ENCODE data around the gene PERM1. TPM values are rescaled to one million over a fixed set of nuclear protein-coding genes. Genes with fewer than 3 reads are reported as not detected.

The PERM1 gene
- total RNA-seq, 1 experiment from 2014 or later, result 0.39 TPM

DNA sequence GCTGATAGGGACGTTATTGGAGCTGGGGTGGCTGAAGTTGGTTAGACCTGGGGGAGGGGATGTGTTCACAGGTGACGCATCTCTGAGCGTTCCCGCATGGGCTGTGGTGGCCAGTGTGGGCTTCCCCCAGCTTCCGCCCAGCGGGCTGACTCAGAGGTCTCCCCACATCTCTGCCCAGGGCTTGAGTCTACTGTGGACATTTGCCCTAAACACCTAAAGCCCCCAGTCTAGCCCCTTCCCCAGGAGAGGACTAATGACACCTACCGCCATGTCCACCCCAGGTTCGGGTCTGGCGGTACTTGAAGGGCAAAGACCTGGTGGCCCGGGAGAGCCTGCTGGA, 40.0 kb upstream of the PERM1 start:
- BruUV-seq (replicated peaks), result no TSS peak
- Histone ChIP-seq H3K4me1 (ENCODE audit: control insufficient read depth in 1 of 2, insufficient read depth in 2 of 2, low read length in 2 of 2) (peaks cover 38 to 65% of the 10 kb centered on the region in 2 experiments), H4K20me1 (ENCODE audit: insufficient read depth) (no peaks in the 10 kb centered on the region), H3K36me3 (ENCODE audit: control insufficient read depth in 1 of 2, insufficient read depth in 2 of 2, low read length in 2 of 2) (peaks cover 0 to 15% of the 10 kb centered on the region in 2 experiments; a peak in 2 of 4 replicates), H3K9ac (ENCODE audit: low read length) (peak overlapping the region; percentile 90), H3K27ac (ENCODE audit: low read depth, low read length) (peak overlapping the region; percentile 87; the same call in 1 of the 2 replicates), H3K79me2 (ENCODE audit: insufficient read depth, low read length) (peaks cover 62% of the 10 kb centered on the region), H3K4me2 (ENCODE audit: low read length) (peak overlapping the region; percentile 98), H2AFZ (ENCODE audit: low read depth, low read length, poor library complexity, severe bottlenecking) (no peak overlapping the region), H3K9me3 (ENCODE audit: control insufficient read depth in 1 of 2, insufficient read depth in 1 of 2, low read depth in 1 of 2, low read length in 2 of 2) (no peaks in the 10 kb centered on the region), H3K4me3 (replicated peaks in 1 of 2; ENCODE audit: low read depth in 1 of 2, low read length in 2 of 2) (peak overlapping the region; percentile 73 to 79), H3K27me3 (ENCODE audit: insufficient read depth, low read length) (no peaks in the 10 kb centered on the region), H3K9me2 (ENCODE audit: insufficient read depth) (no peaks in the 10 kb centered on the region)
- no peak for DNase-seq (ENCODE audit: low read depth, low spot score)
- ATAC-seq, result no peak
- RAD21 ChIA-PET (ENCODE audit: low non-redundant PET in 1 of 2, low total read pairs in 2 of 2, uncharacterized antibody in 2 of 2, unreplicated experiment in 2 of 2), result no interaction called here
- CTCF ChIA-PET, result no interaction called here
- no peak for TF ChIP-seq YY1 (IDR thresholded peaks at IDR 0.05; ENCODE audit: extremely low read depth, insufficient replicate concordance, low read depth, low read length)
- TF ChIP-seq RAD21 (IDR thresholded peaks at IDR 0.05; ENCODE audit: low read depth), result no peak
- no peak for TF ChIP-seq ELF1 (IDR thresholded peaks at IDR 0.05; ENCODE audit: borderline replicate concordance, low read depth)
- no peak for TF ChIP-seq ZFX (IDR thresholded peaks at IDR 0.05)
- no peak for TF ChIP-seq SRF (IDR thresholded peaks at IDR 0.05; ENCODE audit: low read depth)
- TF ChIP-seq EZH2 (IDR thresholded peaks at IDR 0.05), result no peak
- TF ChIP-seq SIN3A (IDR thresholded peaks at IDR 0.05; ENCODE audit: low read depth), result no peak
- TF ChIP-seq, protein P1, sequence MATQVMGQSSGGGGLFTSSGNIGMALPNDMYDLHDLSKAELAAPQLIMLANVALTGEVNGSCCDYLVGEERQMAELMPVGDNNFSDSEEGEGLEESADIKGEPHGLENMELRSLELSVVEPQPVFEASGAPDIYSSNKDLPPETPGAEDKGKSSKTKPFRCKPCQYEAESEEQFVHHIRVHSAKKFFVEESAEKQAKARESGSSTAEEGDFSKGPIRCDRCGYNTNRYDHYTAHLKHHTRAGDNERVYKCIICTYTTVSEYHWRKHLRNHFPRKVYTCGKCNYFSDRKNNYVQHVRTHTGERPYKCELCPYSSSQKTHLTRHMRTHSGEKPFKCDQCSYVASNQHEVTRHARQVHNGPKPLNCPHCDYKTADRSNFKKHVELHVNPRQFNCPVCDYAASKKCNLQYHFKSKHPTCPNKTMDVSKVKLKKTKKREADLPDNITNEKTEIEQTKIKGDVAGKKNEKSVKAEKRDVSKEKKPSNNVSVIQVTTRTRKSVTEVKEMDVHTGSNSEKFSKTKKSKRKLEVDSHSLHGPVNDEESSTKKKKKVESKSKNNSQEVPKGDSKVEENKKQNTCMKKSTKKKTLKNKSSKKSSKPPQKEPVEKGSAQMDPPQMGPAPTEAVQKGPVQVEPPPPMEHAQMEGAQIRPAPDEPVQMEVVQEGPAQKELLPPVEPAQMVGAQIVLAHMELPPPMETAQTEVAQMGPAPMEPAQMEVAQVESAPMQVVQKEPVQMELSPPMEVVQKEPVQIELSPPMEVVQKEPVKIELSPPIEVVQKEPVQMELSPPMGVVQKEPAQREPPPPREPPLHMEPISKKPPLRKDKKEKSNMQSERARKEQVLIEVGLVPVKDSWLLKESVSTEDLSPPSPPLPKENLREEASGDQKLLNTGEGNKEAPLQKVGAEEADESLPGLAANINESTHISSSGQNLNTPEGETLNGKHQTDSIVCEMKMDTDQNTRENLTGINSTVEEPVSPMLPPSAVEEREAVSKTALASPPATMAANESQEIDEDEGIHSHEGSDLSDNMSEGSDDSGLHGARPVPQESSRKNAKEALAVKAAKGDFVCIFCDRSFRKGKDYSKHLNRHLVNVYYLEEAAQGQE (IDR thresholded peaks at IDR 0.05; ENCODE audit: low read depth), result no peak
- no peak for TF ChIP-seq CEBPB (IDR thresholded peaks at IDR 0.05; ENCODE audit: low read depth)
- TF ChIP-seq, protein P2, sequence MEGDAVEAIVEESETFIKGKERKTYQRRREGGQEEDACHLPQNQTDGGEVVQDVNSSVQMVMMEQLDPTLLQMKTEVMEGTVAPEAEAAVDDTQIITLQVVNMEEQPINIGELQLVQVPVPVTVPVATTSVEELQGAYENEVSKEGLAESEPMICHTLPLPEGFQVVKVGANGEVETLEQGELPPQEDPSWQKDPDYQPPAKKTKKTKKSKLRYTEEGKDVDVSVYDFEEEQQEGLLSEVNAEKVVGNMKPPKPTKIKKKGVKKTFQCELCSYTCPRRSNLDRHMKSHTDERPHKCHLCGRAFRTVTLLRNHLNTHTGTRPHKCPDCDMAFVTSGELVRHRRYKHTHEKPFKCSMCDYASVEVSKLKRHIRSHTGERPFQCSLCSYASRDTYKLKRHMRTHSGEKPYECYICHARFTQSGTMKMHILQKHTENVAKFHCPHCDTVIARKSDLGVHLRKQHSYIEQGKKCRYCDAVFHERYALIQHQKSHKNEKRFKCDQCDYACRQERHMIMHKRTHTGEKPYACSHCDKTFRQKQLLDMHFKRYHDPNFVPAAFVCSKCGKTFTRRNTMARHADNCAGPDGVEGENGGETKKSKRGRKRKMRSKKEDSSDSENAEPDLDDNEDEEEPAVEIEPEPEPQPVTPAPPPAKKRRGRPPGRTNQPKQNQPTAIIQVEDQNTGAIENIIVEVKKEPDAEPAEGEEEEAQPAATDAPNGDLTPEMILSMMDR (IDR thresholded peaks at IDR 0.05 in 2 of 3, conservative IDR thresholded peaks at IDR 0.05 in 1 of 3; ENCODE audit: borderline replicate concordance in 1 of 3, insufficient read depth in 1 of 3, low read depth in 2 of 3, low read length in 2 of 3), result no peak
- TF ChIP-seq, protein P3, sequence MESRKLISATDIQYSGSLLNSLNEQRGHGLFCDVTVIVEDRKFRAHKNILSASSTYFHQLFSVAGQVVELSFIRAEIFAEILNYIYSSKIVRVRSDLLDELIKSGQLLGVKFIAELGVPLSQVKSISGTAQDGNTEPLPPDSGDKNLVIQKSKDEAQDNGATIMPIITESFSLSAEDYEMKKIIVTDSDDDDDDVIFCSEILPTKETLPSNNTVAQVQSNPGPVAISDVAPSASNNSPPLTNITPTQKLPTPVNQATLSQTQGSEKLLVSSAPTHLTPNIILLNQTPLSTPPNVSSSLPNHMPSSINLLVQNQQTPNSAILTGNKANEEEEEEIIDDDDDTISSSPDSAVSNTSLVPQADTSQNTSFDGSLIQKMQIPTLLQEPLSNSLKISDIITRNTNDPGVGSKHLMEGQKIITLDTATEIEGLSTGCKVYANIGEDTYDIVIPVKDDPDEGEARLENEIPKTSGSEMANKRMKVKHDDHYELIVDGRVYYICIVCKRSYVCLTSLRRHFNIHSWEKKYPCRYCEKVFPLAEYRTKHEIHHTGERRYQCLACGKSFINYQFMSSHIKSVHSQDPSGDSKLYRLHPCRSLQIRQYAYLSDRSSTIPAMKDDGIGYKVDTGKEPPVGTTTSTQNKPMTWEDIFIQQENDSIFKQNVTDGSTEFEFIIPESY (IDR thresholded peaks at IDR 0.05; ENCODE audit: extremely low read depth, insufficient replicate concordance, low read length), result no peak
- TF ChIP-seq, protein P4, sequence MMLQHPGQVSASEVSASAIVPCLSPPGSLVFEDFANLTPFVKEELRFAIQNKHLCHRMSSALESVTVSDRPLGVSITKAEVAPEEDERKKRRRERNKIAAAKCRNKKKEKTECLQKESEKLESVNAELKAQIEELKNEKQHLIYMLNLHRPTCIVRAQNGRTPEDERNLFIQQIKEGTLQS (IDR thresholded peaks at IDR 0.05), result no peak
- TF ChIP-seq EZH2phosphoT487 (IDR thresholded peaks at IDR 0.05; ENCODE audit: borderline replicate concordance), result no peak
- TF ChIP-seq POLR2A (IDR thresholded peaks at IDR 0.05; ENCODE audit: borderline replicate concordance, extremely low read depth, insufficient read depth, insufficient read length), result no peak
- TF ChIP-seq, protein P5, sequence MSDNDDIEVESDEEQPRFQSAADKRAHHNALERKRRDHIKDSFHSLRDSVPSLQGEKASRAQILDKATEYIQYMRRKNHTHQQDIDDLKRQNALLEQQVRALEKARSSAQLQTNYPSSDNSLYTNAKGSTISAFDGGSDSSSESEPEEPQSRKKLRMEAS (IDR thresholded peaks at IDR 0.05), result no peak
- no peak for TF ChIP-seq POLR2AphosphoS5 (IDR thresholded peaks at IDR 0.05; ENCODE audit: low read depth, low read length)
- no peak for TF ChIP-seq EGR1 (IDR thresholded peaks at IDR 0.05; ENCODE audit: low read depth)
- POLR2A ChIA-PET, result interaction anchor here (0.6 to 1.6 kb wide), 3 partner anchors 15 to 66 kb away, joined by 3 read pairs; no protein-coding TSS in a partner anchor
- intact Hi-C loops (cut with micrococcal nuclease), result no loop called here

Measured in HCT116 (cell line).